GM06990 (cell line): Measurements from ENCODE around the gene PPP1R9A.

Experiments
- DNase-seq: peaks from one replicate; pipeline ENCODE4 v3.0.0-alpha.2; 2011; ENCODE audit not compliant: insufficient read length; ENCODE audit errors: extremely low read depth
- H3K27me3 ChIP-seq: replicated peaks from 2 replicates; pipeline ENCODE4 v1.6.0; 2011; ENCODE audit warnings: low read length; ENCODE audit not compliant: control insufficient read depth, insufficient read depth
- H3K36me3 ChIP-seq: 2 replicates; pipeline ENCODE4 v1.5.1; 2011; ENCODE audit warnings: low read length; ENCODE audit not compliant: control insufficient read depth, insufficient read depth
- H3K4me3 ChIP-seq: replicated peaks from 2 replicates; pipeline ENCODE4 v1.5.1; 2011; ENCODE audit warnings: low read depth, mild to moderate bottlenecking, control low read depth, low read length
- CTCF ChIP-seq: IDR thresholded peaks from 2 replicates; pipeline ENCODE4 v1.5.1; 2011; ENCODE audit warnings: low read length, control low read depth, mild to moderate bottlenecking, inconsistent platforms; ENCODE audit not compliant: insufficient read depth, poor library complexity, severe bottlenecking

Gene PPP1R9A

DNA sequence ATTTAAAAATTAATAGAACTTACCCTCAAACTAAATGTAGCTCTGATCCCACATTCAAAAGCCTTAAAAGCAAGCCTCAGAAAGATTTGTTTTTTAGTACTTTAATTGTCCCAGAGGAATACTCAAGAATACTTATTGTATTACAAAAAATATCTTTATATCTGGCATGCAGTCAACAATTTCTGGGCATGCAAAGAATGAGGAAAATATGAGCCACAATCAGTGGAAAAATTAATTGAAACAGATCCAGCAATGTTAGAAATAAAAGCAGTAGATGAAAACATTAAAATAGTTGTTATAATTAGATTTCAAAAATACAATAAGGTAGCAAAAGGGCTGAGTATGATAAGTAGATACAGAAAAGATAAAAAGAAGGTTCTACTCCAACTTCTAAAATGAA, 262.3 kb downstream of the PPP1R9A start:
- TF ChIP-seq CTCF, result no peak
- no peaks in the 10 kb centered on the region for H3K27me3 ChIP-seq
- no peaks in the 10 kb centered on the region for H3K36me3 ChIP-seq
- DNase-seq, result no peak
- no peak overlapping the region for H3K4me3 ChIP-seq

DNA sequence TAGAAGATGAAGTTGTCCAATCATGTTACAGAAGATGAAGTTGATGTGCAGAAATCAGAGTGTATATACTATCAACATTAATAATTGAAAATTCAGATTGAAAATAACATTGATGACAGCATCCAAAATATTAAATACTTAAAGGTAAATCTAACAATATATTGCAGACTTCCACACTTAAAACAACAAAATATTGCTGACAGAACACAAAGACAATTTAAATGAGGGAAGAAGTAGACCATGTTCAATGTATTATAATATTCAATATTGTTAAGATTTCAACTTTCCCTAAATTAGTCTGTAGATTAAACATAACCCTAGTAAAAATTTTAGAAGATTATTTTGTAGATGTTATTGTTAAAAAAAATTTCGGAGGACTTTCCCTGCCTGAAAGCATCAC, 265.0 kb downstream of the PPP1R9A start:
- no peak overlapping the region for H3K4me3 ChIP-seq
- H3K27me3 ChIP-seq, result no peaks in the 10 kb centered on the region
- TF ChIP-seq CTCF, result no peak
- no peaks in the 10 kb centered on the region for H3K36me3 ChIP-seq
- DNase-seq, result no peak

- H3K27me3 ChIP-seq, result no peaks in the 10 kb centered on the region
- TF ChIP-seq CTCF, result peak; percentile 32
- H3K36me3 ChIP-seq, result no peaks in the 10 kb centered on the region
- no peak overlapping the region for H3K4me3 ChIP-seq
- DNase-seq, result no peak
Measured at GRCh38 chr7:95190515-95190914, 283.1 kb downstream of the PPP1R9A start.

- DNase-seq, result no peak
- no peaks in the 10 kb centered on the region for H3K27me3 ChIP-seq
- no peak overlapping the region for H3K4me3 ChIP-seq
- H3K36me3 ChIP-seq, result no peaks in the 10 kb centered on the region
- no peak for TF ChIP-seq CTCF
Measured at GRCh38 chr7:95191795-95192194, 284.4 kb downstream of the PPP1R9A start.

- Histone ChIP-seq H3K4me3 (no peak overlapping the region), H3K27me3 (no peaks in the 10 kb centered on the region), H3K36me3 (no peaks in the 10 kb centered on the region)
- DNase-seq, result no peak
- TF ChIP-seq CTCF, result no peak
Measured at GRCh38 chr7:95198863-95199262, 291.5 kb downstream of the PPP1R9A start.
